Measurements from ENCODE around the gene ZNF768. TPM values are rescaled to one million over a fixed set of nuclear protein-coding genes. Genes with fewer than 3 reads are reported as not detected.
A peak's percentile ranks its signal among the peaks of the same experiment; 100 is the strongest.

ZNF768 gene
- total and polyA plus RNA-seq, 2 donors: 10.5 to 20.4 TPM

GRCh38 chr16:30474684-30475083, 51.7 kb downstream of the ZNF768 start:
- Histone ChIP-seq H3K27ac (ENCODE audit: low read depth in 1 of 2, low read length in 1 of 2) (no peak overlapping the region), H3K4me1 (ENCODE audit: control insufficient read depth in 2 of 2, insufficient read depth in 2 of 2, low read length in 2 of 2) (peaks cover 30 to 55% of the 10 kb centered on the region in 2 donors), H3K9me3 (ENCODE audit: control insufficient read depth in 2 of 2, insufficient read depth in 1 of 2, low read length in 1 of 2) (no peaks in the 10 kb centered on the region), H3K27me3 (ENCODE audit: control insufficient read depth in 2 of 2, insufficient read depth in 1 of 2, low read length in 1 of 2) (peaks cover 0 to 4% of the 10 kb centered on the region in 2 donors), H3K36me3 (ENCODE audit: control insufficient read depth in 2 of 2, insufficient read depth in 2 of 2, low read length in 1 of 2) (peaks cover 19 to 48% of the 10 kb centered on the region in 2 donors), H3K4me3 (ENCODE audit: low read length in 2 of 2) (peak overlapping the region in 1 of 2 donors; percentile 78)
- no peak for DNase-seq (ENCODE audit: low read depth in 6 of 9, low spot score in 9 of 9)
- 93% methylated on average over 7 of the region's 7 CpGs for WGBS

- H3K27me3 ChIP-seq (ENCODE audit: control insufficient read depth in 2 of 2, insufficient read depth in 1 of 2, low read length in 1 of 2): peaks cover 0 to 4% of the 10 kb centered on the region in 2 donors
- H3K4me3 ChIP-seq (ENCODE audit: low read length in 2 of 2): peak overlapping the region; percentile 66 to 78
These were observed 52.3 kb downstream of the ZNF768 start for GRCh38 chr16:30474074-30474452.

More at GRCh38 chr16:30474074-30474452, 52.3 kb downstream of the ZNF768 start:
- peak overlapping the region; percentile 89 to 95 for H3K27ac ChIP-seq (ENCODE audit: low read depth in 1 of 2, low read length in 1 of 2)
- H3K4me1 ChIP-seq (ENCODE audit: control insufficient read depth in 2 of 2, insufficient read depth in 2 of 2, low read length in 2 of 2): peaks cover 30 to 61% of the 10 kb centered on the region in 2 donors
- WGBS: 88% methylated on average over 35 of the region's 35 CpGs
- DNase-seq (ENCODE audit: low read depth in 6 of 9, low spot score in 9 of 9): no peak
- peaks cover 14 to 41% of the 10 kb centered on the region in 2 donors for H3K36me3 ChIP-seq (ENCODE audit: control insufficient read depth in 2 of 2, insufficient read depth in 2 of 2, low read length in 1 of 2)
- no peaks in the 10 kb centered on the region for H3K9me3 ChIP-seq (ENCODE audit: control insufficient read depth in 2 of 2, insufficient read depth in 1 of 2, low read length in 1 of 2)

Other genes with a start within 250 kb of the ZNF768 start
- gene CD2BP2, start 171.3 kb downstream of the ZNF768 start, total RNA-seq: 49.5 TPM
- gene CD2BP2, start 171.3 kb downstream of the ZNF768 start, polyA plus RNA-seq: 48.0 TPM
- 12.1 TPM for gene TBC1D10B, start 156.1 kb downstream of the ZNF768 start, total RNA-seq
- gene TBC1D10B, start 156.1 kb downstream of the ZNF768 start, polyA plus RNA-seq: 25.0 TPM
- gene MYL11, start 151.8 kb downstream of the ZNF768 start, total RNA-seq: 11.7 TPM
- gene MYL11, start 151.8 kb downstream of the ZNF768 start, polyA plus RNA-seq: 12.5 TPM
- gene SEPTIN1, start 144.0 kb downstream of the ZNF768 start, total RNA-seq: 173 TPM
- 337 TPM for gene SEPTIN1, start 144.0 kb downstream of the ZNF768 start, polyA plus RNA-seq
- gene ZNF48, start 131.1 kb downstream of the ZNF768 start, total RNA-seq: 12.9 TPM
- 5.9 TPM for gene ZNF48, start 131.1 kb downstream of the ZNF768 start, polyA plus RNA-seq
- 4.1 TPM for gene ZNF771, start 119.0 kb downstream of the ZNF768 start, total RNA-seq
- gene ZNF771, start 119.0 kb downstream of the ZNF768 start, polyA plus RNA-seq: 3.7 TPM
- gene DCTPP1, start 96.5 kb downstream of the ZNF768 start, total RNA-seq: 27.4 TPM
- gene DCTPP1, start 96.5 kb downstream of the ZNF768 start, polyA plus RNA-seq: 20.6 TPM
- gene SEPHS2, start 80.7 kb downstream of the ZNF768 start, total RNA-seq: 15.2 TPM
- gene SEPHS2, start 80.7 kb downstream of the ZNF768 start, polyA plus RNA-seq: 63.9 TPM
- gene ITGAL, start 53.8 kb downstream of the ZNF768 start, total RNA-seq: 48.6 TPM
- 51.3 TPM for gene ITGAL, start 53.8 kb downstream of the ZNF768 start, polyA plus RNA-seq
- gene ZNF747, start 8.3 kb upstream of the ZNF768 start, total RNA-seq: 7.3 TPM
- 9.8 TPM for gene ZNF747, start 8.3 kb upstream of the ZNF768 start, polyA plus RNA-seq
- 5.7 TPM for gene ZNF764, start 31.8 kb upstream of the ZNF768 start, total RNA-seq
- 8.3 TPM for gene ZNF764, start 31.8 kb upstream of the ZNF768 start, polyA plus RNA-seq
- 17.5 TPM for gene ZNF688, start 45.1 kb upstream of the ZNF768 start, total RNA-seq
- 38.1 TPM for gene ZNF688, start 45.1 kb upstream of the ZNF768 start, polyA plus RNA-seq
- gene ZNF785, start 59.1 kb upstream of the ZNF768 start, total RNA-seq: 5.0 TPM
- 7.8 TPM for gene ZNF785, start 59.1 kb upstream of the ZNF768 start, polyA plus RNA-seq
- 7.3 TPM for gene ZNF689, start 83.8 kb upstream of the ZNF768 start, total RNA-seq
- 4.3 TPM for gene ZNF689, start 83.8 kb upstream of the ZNF768 start, polyA plus RNA-seq
- gene PRR14, start 124.4 kb upstream of the ZNF768 start, total RNA-seq: 14.3 TPM
- gene PRR14, start 124.4 kb upstream of the ZNF768 start, polyA plus RNA-seq: 139 TPM
- gene FBRS, start 131.9 kb upstream of the ZNF768 start, total RNA-seq: 19.0 TPM
- 60.8 TPM for gene FBRS, start 131.9 kb upstream of the ZNF768 start, polyA plus RNA-seq
- 6.1 TPM for gene SRCAP, start 172.6 kb upstream of the ZNF768 start, total RNA-seq
- 8.8 TPM for gene SRCAP, start 172.6 kb upstream of the ZNF768 start, polyA plus RNA-seq
- 22.1 TPM for gene PHKG2, start 221.9 kb upstream of the ZNF768 start, total RNA-seq
- 53.8 TPM for gene PHKG2, start 221.9 kb upstream of the ZNF768 start, polyA plus RNA-seq
- 4.8 TPM for gene CFAP119, start 235.5 kb upstream of the ZNF768 start, total RNA-seq
- 19.6 TPM for gene CFAP119, start 235.5 kb upstream of the ZNF768 start, polyA plus RNA-seq
- 42.4 TPM for gene RNF40, start 235.8 kb upstream of the ZNF768 start, total RNA-seq
- gene RNF40, start 235.8 kb upstream of the ZNF768 start, polyA plus RNA-seq: 74.8 TPM